Prostate gland (tissue), 2 donors: Measurements from ENCODE around the gene ITPR1.

Source experiments
- POLR2A ChIP-seq: fragments of 450-650 bp; IDR thresholded peaks from one replicate; pipeline ENCODE4 v1.6.1; 2016; ENCODE audit warnings: antibody characterized with exemption, mild to moderate bottlenecking
- POLR2AphosphoS5 ChIP-seq: sonication (generic); formaldehyde crosslinking; IDR thresholded peaks from one replicate; pipeline ENCODE4 v1.6.1; 2017; ENCODE audit warnings: antibody characterized with exemption
- TF ChIP-seq, protein P1 (sequence below), 4 experiments: fragments of 200-600 bp in 2 of 4; fragments of 450-650 bp in 2 of 4; sonication (generic) in 2 of 4; IDR thresholded peaks; 1 replicate in 3 of 4; 2 replicates in 1 of 4; pipeline ENCODE4 v1.5.1; 2016 to 2019; ENCODE audit warnings: antibody characterized with exemption in 4 of 4, mild to moderate bottlenecking in 2 of 4, moderate library complexity in 2 of 4

DNA sequence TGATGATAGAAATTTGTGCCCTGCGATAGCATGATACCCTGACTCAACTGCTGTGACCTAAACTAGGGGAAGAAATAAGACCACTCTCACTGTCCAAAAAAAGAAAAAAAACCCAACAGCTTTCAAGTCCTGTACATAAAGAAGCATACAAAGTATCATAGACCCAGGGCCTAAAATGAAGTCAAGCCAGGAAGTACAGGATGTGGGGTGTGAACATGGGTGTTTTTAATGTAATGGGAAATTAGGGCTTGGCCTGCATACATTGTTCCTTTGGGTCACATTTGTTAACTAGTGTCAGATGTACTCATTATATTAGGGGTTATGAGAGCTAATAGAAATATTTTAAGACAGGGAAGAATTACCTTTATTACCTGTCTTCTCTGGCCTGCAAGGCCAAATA, 285.6 kb downstream of the ITPR1 start:
- TF ChIP-seq POLR2A: no peak
- TF ChIP-seq, protein P1, sequence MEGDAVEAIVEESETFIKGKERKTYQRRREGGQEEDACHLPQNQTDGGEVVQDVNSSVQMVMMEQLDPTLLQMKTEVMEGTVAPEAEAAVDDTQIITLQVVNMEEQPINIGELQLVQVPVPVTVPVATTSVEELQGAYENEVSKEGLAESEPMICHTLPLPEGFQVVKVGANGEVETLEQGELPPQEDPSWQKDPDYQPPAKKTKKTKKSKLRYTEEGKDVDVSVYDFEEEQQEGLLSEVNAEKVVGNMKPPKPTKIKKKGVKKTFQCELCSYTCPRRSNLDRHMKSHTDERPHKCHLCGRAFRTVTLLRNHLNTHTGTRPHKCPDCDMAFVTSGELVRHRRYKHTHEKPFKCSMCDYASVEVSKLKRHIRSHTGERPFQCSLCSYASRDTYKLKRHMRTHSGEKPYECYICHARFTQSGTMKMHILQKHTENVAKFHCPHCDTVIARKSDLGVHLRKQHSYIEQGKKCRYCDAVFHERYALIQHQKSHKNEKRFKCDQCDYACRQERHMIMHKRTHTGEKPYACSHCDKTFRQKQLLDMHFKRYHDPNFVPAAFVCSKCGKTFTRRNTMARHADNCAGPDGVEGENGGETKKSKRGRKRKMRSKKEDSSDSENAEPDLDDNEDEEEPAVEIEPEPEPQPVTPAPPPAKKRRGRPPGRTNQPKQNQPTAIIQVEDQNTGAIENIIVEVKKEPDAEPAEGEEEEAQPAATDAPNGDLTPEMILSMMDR (IDR thresholded peaks at IDR 0.05): no peak
- TF ChIP-seq POLR2AphosphoS5: no peak
